Endothelial cell of umbilical vein (primary cell): ENCODE measurements around the gene VASN. TPM values are rescaled to one million over a fixed set of nuclear protein-coding genes. Genes with fewer than 3 reads are reported as not detected.

Experiments
- BruUV-seq: library from RNA; stranded (reverse); fragments of 400-500 nt; replicated peaks from 2 replicates; lab custom pipeline; 2021; lab: Mats Ljungman, UMichigan
- CTCF ChIA-PET: fragments of 300-600, 350-600 bp; sonication (Branson Sonifier 250); formaldehyde crosslinking; loops from one replicate; lab custom pipeline; 2021; ENCODE audit warnings: antibody characterized with exemption, inconsistent platforms; lab: Charles Lee
- POLR2A ChIA-PET: fragments of 300-600, 350-600 bp; sonication (Branson Sonifier 250); formaldehyde crosslinking; loops from one replicate; lab custom pipeline; 2021; ENCODE audit warnings: antibody characterized with exemption, inconsistent platforms; lab: Charles Lee
- DNase-seq: peaks from one replicate; pipeline ENCODE4 v3.0.0-alpha.2; 2011; ENCODE audit warnings: low read depth, low spot score
- FAIRE-seq: peaks from 2 replicates; lab custom pipeline; 2011; peaks lifted over from hg19 to GRCh38; lab: Jason Lieb, UNC
- H2AFZ ChIP-seq: 2 replicates; pipeline ENCODE4 v1.6.0; 2012; ENCODE audit warnings: low read depth, low read length, control low read depth, inconsistent platforms
- H3K27ac ChIP-seq: 2 replicates; pipeline ENCODE4 v1.5.1; 2011; ENCODE audit warnings: low read depth, mild to moderate bottlenecking, control low read depth, low read length, moderate library complexity; ENCODE audit not compliant: insufficient read depth
- H3K27me3 ChIP-seq, 2 experiments: 2 replicates each; pipeline versions ENCODE4 v1.6.0 to v1.6.1; 2011; ENCODE audit warnings: low read length in 2 of 2, mixed read lengths in 1 of 2; ENCODE audit not compliant: control insufficient read depth in 2 of 2, insufficient read depth in 2 of 2
- H3K36me3 ChIP-seq, 2 experiments: 2 replicates in 1 of 2; 3 replicates in 1 of 2; pipeline ENCODE4 v1.5.1; 2011; ENCODE audit warnings: low read length in 2 of 2, mild to moderate bottlenecking in 1 of 2, moderate library complexity in 1 of 2; ENCODE audit not compliant: control insufficient read depth in 2 of 2, insufficient read depth in 2 of 2; ENCODE audit errors: extremely low read depth in 1 of 2
- H3K4me1 ChIP-seq: 3 replicates; pipeline ENCODE4 v1.5.1; 2011; ENCODE audit warnings: mild to moderate bottlenecking, low read length; ENCODE audit not compliant: control insufficient read depth, insufficient read depth; ENCODE audit errors: extremely low read depth
- H3K4me2 ChIP-seq: 2 replicates; pipeline ENCODE4 v1.6.1; 2011; ENCODE audit warnings: low read length, control low read depth, mixed read lengths; ENCODE audit not compliant: insufficient read depth
- H3K4me3 ChIP-seq, 3 experiments: fragments of 200-600 bp in 1 of 3; sonication (generic), shearing (Covaris generic) in 1 of 3; replicated peaks in 1 of 3; 2 replicates each; pipeline ENCODE4 v1.5.1; 2011 to 2016; ENCODE audit warnings: control low read depth in 3 of 3, low read length in 3 of 3, mild to moderate bottlenecking in 2 of 3, inconsistent platforms in 1 of 3, low read depth in 1 of 3, moderate library complexity in 1 of 3; ENCODE audit not compliant: insufficient read depth in 1 of 3
- H3K79me2 ChIP-seq: 2 replicates; pipeline ENCODE4 v1.6.0; 2012; ENCODE audit warnings: low read length, inconsistent platforms; ENCODE audit not compliant: control insufficient read depth, insufficient read depth
- H3K9ac ChIP-seq: replicated peaks from 2 replicates; pipeline ENCODE3; 2011; ENCODE audit warnings: low read length, control low read depth; ENCODE audit not compliant: insufficient read depth; ENCODE audit errors: extremely low read depth
- H3K9me1 ChIP-seq: replicated peaks from 3 replicates; pipeline ENCODE4 v1.6.0; 2011; ENCODE audit warnings: mild to moderate bottlenecking, low read length; ENCODE audit not compliant: control insufficient read depth, insufficient read depth; ENCODE audit errors: extremely low read depth
- H3K9me3 ChIP-seq: replicated peaks from 2 replicates; pipeline ENCODE4 v1.5.1; 2012; ENCODE audit warnings: low read length, inconsistent platforms; ENCODE audit not compliant: control insufficient read depth, insufficient read depth
- H4K20me1 ChIP-seq: replicated peaks from 2 replicates; pipeline ENCODE3; 2011; ENCODE audit warnings: mild to moderate bottlenecking, low read length; ENCODE audit not compliant: control insufficient read depth, insufficient read depth; ENCODE audit errors: extremely low read depth
- EZH2 ChIP-seq: IDR thresholded peaks from 2 replicates; pipeline ENCODE4 v1.6.1; 2012; ENCODE audit warnings: borderline replicate concordance, low read depth, mild to moderate bottlenecking, moderate library complexity, low read length, inconsistent platforms; ENCODE audit not compliant: severe bottlenecking
- FOS ChIP-seq: IDR thresholded peaks from 2 replicates; pipeline ENCODE4 v1.6.1; 2011; ENCODE audit warnings: mild to moderate bottlenecking, low read length, moderate library complexity, borderline replicate concordance; ENCODE audit not compliant: insufficient read depth
- GATA2 ChIP-seq: IDR thresholded peaks from 2 replicates; pipeline ENCODE4 v1.7.0; 2011; ENCODE audit warnings: low read depth, mild to moderate bottlenecking, moderate library complexity, mixed read lengths, low read length; ENCODE audit not compliant: insufficient read length, insufficient read depth
- JUN ChIP-seq: IDR thresholded peaks from 2 replicates; pipeline ENCODE4 v1.6.1; 2011; ENCODE audit warnings: borderline replicate concordance, low read depth; ENCODE audit not compliant: insufficient read length, insufficient read depth
- MYC ChIP-seq: IDR thresholded peaks from one replicate; pipeline ENCODE4 v1.6.1; 2011; ENCODE audit warnings: mild to moderate bottlenecking, low read depth, low read length
- POLR2A ChIP-seq: IDR thresholded peaks from 2 replicates; pipeline ENCODE4 v1.6.1; 2012; ENCODE audit warnings: low read depth, mild to moderate bottlenecking, control low read depth, low read length
- POLR2AphosphoS5 ChIP-seq: IDR thresholded peaks from 2 replicates; pipeline ENCODE4 v1.6.1; 2012; ENCODE audit warnings: low read depth, mild to moderate bottlenecking, control low read depth, low read length, moderate library complexity; ENCODE audit not compliant: insufficient read depth
- dilution Hi-C: fragments of 300-500 bp; cut with MboI; formaldehyde crosslinking; loops from one replicate; pipeline ENCODE4 v1.15.0; 2019; ENCODE audit warnings: low sequenced_read_pairs; ENCODE audit not compliant: extremely low pct_ligation_motif_present
- intact Hi-C: fragments of 100-400 bp; cut with micrococcal nuclease; formaldehyde crosslinking; loops from one replicate; pipeline ENCODE4 v1.10.0; 2022
- polyA plus RNA-seq, 4 experiments: library from polyadenylated mRNA; depleted of rRNA in 3 of 4; stranded (reverse) in 3 of 4; unstranded in 1 of 4; fragments of >200 nt; gene quantifications; 2 replicates each; pipeline versions ENCODE4 v1.2.1 to v1.2.3, GENCODE V29; 2011 to 2012; ENCODE audit warnings: missing spikeins in 1 of 4
- total RNA-seq: library from RNA; stranded (reverse); gene quantifications from 2 replicates; pipeline ENCODE4 v1.2.3, GENCODE V29; 2021
- TF ChIP-seq, protein P1 (sequence below): IDR thresholded peaks from 2 replicates; pipeline ENCODE4 v1.6.1; 2011; ENCODE audit not compliant: insufficient read depth, insufficient read length
- TF ChIP-seq, protein P2 (sequence below), 2 donors: IDR thresholded peaks; 1 replicate in 1 of 2; 2 replicates in 1 of 2; pipeline ENCODE4 v1.5.1; 2011; ENCODE audit warnings: low read length in 2 of 2, mild to moderate bottlenecking in 2 of 2, moderate library complexity in 2 of 2, control low read depth in 1 of 2, inconsistent platforms in 1 of 2, low read depth in 1 of 2; ENCODE audit not compliant: insufficient read depth in 1 of 2; ENCODE audit errors: extremely low read depth in 1 of 2

The VASN gene
- total and polyA plus RNA-seq, 2 donors (not counting 3 experiments of a cell fraction or from before 2014, with no cell fraction given), result 0.41 to 0.42 TPM

DNA sequence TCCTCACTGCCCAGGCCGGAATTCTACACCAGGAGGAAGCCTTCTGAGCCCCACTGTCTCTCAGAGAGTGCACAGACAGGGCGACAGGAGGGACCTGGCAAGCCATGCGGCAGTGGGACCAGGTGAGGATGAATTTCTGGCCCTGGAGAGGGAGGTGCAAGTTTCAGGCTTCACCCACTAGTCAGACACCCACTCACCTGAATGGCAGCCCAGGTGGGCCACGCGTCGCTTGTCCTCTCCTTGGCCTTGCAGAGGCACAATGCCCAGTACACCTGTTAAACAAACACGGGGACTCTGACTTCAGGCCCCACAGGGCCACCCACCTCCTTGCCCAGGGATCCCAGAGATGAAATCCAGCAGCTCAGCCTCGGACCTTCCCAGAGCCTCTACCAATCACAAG is 40.5 kb downstream of the VASN start:
- Histone ChIP-seq H3K9me3 (no peaks in the 10 kb centered on the region), H3K36me3 (peaks cover 5 to 13% of the 10 kb centered on the region in 2 experiments), H3K9ac (no peak overlapping the region), H3K79me2 (peaks cover 44% of the 10 kb centered on the region), H3K4me2 (no peak overlapping the region), H3K4me1 (peaks cover 31% of the 10 kb centered on the region), H3K27me3 (no peaks in the 10 kb centered on the region), H3K4me3 (no peak overlapping the region), H3K9me1 (no peaks in the 10 kb centered on the region), H3K27ac (no peak overlapping the region), H2AFZ (no peak overlapping the region), H4K20me1 (no peaks in the 10 kb centered on the region)
- no TSS peak for BruUV-seq
- no peak for TF ChIP-seq MYC
- no peak for TF ChIP-seq JUN
- TF ChIP-seq POLR2AphosphoS5, result no peak
- TF ChIP-seq, protein P1, sequence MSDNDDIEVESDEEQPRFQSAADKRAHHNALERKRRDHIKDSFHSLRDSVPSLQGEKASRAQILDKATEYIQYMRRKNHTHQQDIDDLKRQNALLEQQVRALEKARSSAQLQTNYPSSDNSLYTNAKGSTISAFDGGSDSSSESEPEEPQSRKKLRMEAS, result no peak
- TF ChIP-seq, protein P2, sequence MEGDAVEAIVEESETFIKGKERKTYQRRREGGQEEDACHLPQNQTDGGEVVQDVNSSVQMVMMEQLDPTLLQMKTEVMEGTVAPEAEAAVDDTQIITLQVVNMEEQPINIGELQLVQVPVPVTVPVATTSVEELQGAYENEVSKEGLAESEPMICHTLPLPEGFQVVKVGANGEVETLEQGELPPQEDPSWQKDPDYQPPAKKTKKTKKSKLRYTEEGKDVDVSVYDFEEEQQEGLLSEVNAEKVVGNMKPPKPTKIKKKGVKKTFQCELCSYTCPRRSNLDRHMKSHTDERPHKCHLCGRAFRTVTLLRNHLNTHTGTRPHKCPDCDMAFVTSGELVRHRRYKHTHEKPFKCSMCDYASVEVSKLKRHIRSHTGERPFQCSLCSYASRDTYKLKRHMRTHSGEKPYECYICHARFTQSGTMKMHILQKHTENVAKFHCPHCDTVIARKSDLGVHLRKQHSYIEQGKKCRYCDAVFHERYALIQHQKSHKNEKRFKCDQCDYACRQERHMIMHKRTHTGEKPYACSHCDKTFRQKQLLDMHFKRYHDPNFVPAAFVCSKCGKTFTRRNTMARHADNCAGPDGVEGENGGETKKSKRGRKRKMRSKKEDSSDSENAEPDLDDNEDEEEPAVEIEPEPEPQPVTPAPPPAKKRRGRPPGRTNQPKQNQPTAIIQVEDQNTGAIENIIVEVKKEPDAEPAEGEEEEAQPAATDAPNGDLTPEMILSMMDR (IDR thresholded peaks at IDR 0.05; ENCODE audit: extremely low read depth in 1 of 2, insufficient read depth in 1 of 2, low read depth in 1 of 2, low read length in 2 of 2), result no peak
- TF ChIP-seq GATA2, result no peak
- no peak for TF ChIP-seq POLR2A
- no peak for TF ChIP-seq FOS
- TF ChIP-seq EZH2, result no peak
- ChIA-PET POLR2A (no interaction called here), CTCF (interaction anchor here (2.2 kb wide), 1 partner anchor 10 kb away, joined by 10 read pairs; no protein-coding TSS in a partner anchor)
- intact Hi-C loops (no loop called here), dilution Hi-C loops (no loop called here)
- FAIRE-seq, result no peak
- no peak for DNase-seq
